Measurements from ENCODE around the gene USP32.

Gene USP32

GRCh38 chr17:60135951-60136666 is 255.8 kb downstream of the USP32 start:
- no peak for DNase-seq (ENCODE audit: low read depth, low spot score)

GRCh38 chr17:60135151-60135950 is 256.6 kb downstream of the USP32 start:
- peak; percentile 85 for DNase-seq (ENCODE audit: low read depth, low spot score)

- no peak for DNase-seq (ENCODE audit: low read depth, low spot score)
Measured at GRCh38 chr17:60134396-60135150, 257.4 kb downstream of the USP32 start.

GRCh38 chr17:60130466-60130865 is 261.5 kb downstream of the USP32 start:
- no peak for DNase-seq (ENCODE audit: low read depth, low spot score)

- no peak for DNase-seq (ENCODE audit: low read depth, low spot score)
Measured at GRCh38 chr17:60129164-60129563, 262.8 kb downstream of the USP32 start.

Measured in iPS DF 19.7 (cell line).